Effector CD8-positive, alpha-beta T cell (primary cell): Measurements from ENCODE around the gene CCDC182.

Source experiments
- DNase-seq: peaks from one replicate; lab custom pipeline; 2025; lab: John Stamatoyannopoulos, UW
- total RNA-seq, 4 experiments: gene quantifications; one replicate each; lab custom pipeline; 2026; lab: John Stamatoyannopoulos, UW

The CCDC182 gene
- 0 to 0.18 (median 0) reads per million in 4 experiments for total RNA-seq

GRCh38 chr17:57745242-57745641 is at the start of gene CCDC182:
TSS of gene CCDC182 (minus strand) at chr17:57745299. CDS start at chr17:57745272, 27 bp downstream.
- no peak for DNase-seq

GRCh38 chr17:57794841-57795240 is 49.7 kb upstream of the CCDC182 start:
- DNase-seq: no peak

GRCh38 chr17:57788725-57789124 is 43.6 kb upstream of the CCDC182 start:
- DNase-seq: no peak

GRCh38 chr17:57785022-57785421 is 39.9 kb upstream of the CCDC182 start:
- no peak for DNase-seq

- DNase-seq: no peak
Observed at GRCh38 chr17:57784226-57784895, 39.3 kb upstream of the CCDC182 start.

GRCh38 chr17:57783338-57783742 is 38.2 kb upstream of the CCDC182 start:
- DNase-seq: peak; percentile 68

- DNase-seq: no peak
Observed at GRCh38 chr17:57782647-57783337, 37.7 kb upstream of the CCDC182 start.

GRCh38 chr17:57782062-57782490 is 37.0 kb upstream of the CCDC182 start:
- no peak for DNase-seq

- no peak for DNase-seq
Observed at GRCh38 chr17:57781386-57782061, 36.4 kb upstream of the CCDC182 start.

- no peak for DNase-seq
Observed at GRCh38 chr17:57779706-57780105, 34.6 kb upstream of the CCDC182 start.

- DNase-seq: no peak
Observed at GRCh38 chr17:57778306-57778705, 33.2 kb upstream of the CCDC182 start.

GRCh38 chr17:57776366-57776765 is 31.3 kb upstream of the CCDC182 start:
- no peak for DNase-seq

GRCh38 chr17:57774872-57775271 is 29.8 kb upstream of the CCDC182 start:
- no peak for DNase-seq

GRCh38 chr17:57773557-57773956 is 28.5 kb upstream of the CCDC182 start:
- no peak for DNase-seq

- DNase-seq: no peak
Observed at GRCh38 chr17:57772774-57773173, 27.7 kb upstream of the CCDC182 start.

GRCh38 chr17:57767561-57767960 is 22.5 kb upstream of the CCDC182 start:
- DNase-seq: no peak

GRCh38 chr17:57766318-57766943 is 21.3 kb upstream of the CCDC182 start:
- DNase-seq: no peak

GRCh38 chr17:57762452-57763395 is 17.6 kb upstream of the CCDC182 start:
- DNase-seq: no peak

GRCh38 chr17:57761887-57762286 is 16.8 kb upstream of the CCDC182 start:
- no peak for DNase-seq

- DNase-seq: no peak
Observed at GRCh38 chr17:57760046-57760445, 14.9 kb upstream of the CCDC182 start.

- no peak for DNase-seq
Observed at GRCh38 chr17:57758654-57759053, 13.6 kb upstream of the CCDC182 start.
